IMR-90 (cell line): ENCODE data around the gene RFXANK. TPM values are rescaled to one million over a fixed set of nuclear protein-coding genes. Genes with fewer than 3 reads are reported as not detected.

ENCODE experiments used
- ATAC-seq: fragments of 200-7000 bp; cut with Tn5 transposase; 2 replicates; pipeline ENCODE4 v1.9.1; 2020; ENCODE audit warnings: low read depth, mild to moderate bottlenecking, moderate library complexity
- BruUV-seq: library from RNA; stranded (reverse); fragments of 400-500 nt; replicated peaks from 2 replicates; lab custom pipeline; 2021; lab: Mats Ljungman, UMichigan
- CTCF ChIA-PET: fragments of 300-600 bp; formaldehyde crosslinking; extraction: SDS; loops from one replicate; lab custom pipeline; 2021; ENCODE audit warnings: antibody characterized with exemption; lab: Yijun Ruan, JAX
- POLR2A ChIA-PET: fragments of 300-600 bp; sonication (Branson Sonifier 250); formaldehyde crosslinking; loops from one replicate; lab custom pipeline; 2022; ENCODE audit warnings: antibody characterized with exemption; ENCODE audit not compliant: unreplicated experiment; lab: Charles Lee
- DNase-seq: peaks from one replicate; pipeline ENCODE4 v3.0.0; 2013
- H2AFZ ChIP-seq: replicated peaks from 2 replicates; pipeline ENCODE3; 2013; ENCODE audit warnings: low read length, mild to moderate bottlenecking; ENCODE audit not compliant: poor library complexity
- H2AK5ac ChIP-seq: 2 replicates; pipeline ENCODE4 v1.6.1; 2013; ENCODE audit warnings: low read depth, low read length, inconsistent platforms
- H2AK9ac ChIP-seq: replicated peaks from 2 replicates; pipeline ENCODE3; 2013; ENCODE audit warnings: mild to moderate bottlenecking, low read depth, low read length, moderate library complexity; ENCODE audit not compliant: poor library complexity
- H2BK120ac ChIP-seq: 2 replicates; pipeline ENCODE4 v1.6.1; 2013; ENCODE audit warnings: low read depth, low read length, inconsistent platforms
- H2BK15ac ChIP-seq: 3 replicates; pipeline ENCODE4 v1.6.1; 2013; ENCODE audit warnings: low read depth, low read length, inconsistent platforms
- H2BK20ac ChIP-seq: 2 replicates; pipeline ENCODE4 v1.6.1; 2013; ENCODE audit warnings: low read depth, mild to moderate bottlenecking, inconsistent platforms, low read length, moderate library complexity
- H2BK5ac ChIP-seq: 2 replicates; pipeline ENCODE4 v1.6.1; 2013; ENCODE audit warnings: mild to moderate bottlenecking, low read depth, low read length, inconsistent platforms; ENCODE audit not compliant: poor library complexity, severe bottlenecking
- H3K14ac ChIP-seq: replicated peaks from 2 replicates; pipeline ENCODE4 v1.6.1; 2013; ENCODE audit warnings: low read depth, low read length, inconsistent platforms
- H3K18ac ChIP-seq: 2 replicates; pipeline ENCODE4 v1.6.1; 2013; ENCODE audit warnings: low read depth, low read length, control low read depth
- H3K23ac ChIP-seq: 2 replicates; pipeline ENCODE4 v1.6.1; 2013; ENCODE audit warnings: low read depth, low read length, inconsistent platforms
- H3K27ac ChIP-seq: 2 replicates; pipeline ENCODE4 v1.5.1; 2013; ENCODE audit warnings: mild to moderate bottlenecking, control low read depth, low read length; ENCODE audit not compliant: insufficient read depth
- H3K27me3 ChIP-seq: 2 replicates; pipeline ENCODE4 v1.6.1; 2013; ENCODE audit warnings: low read length; ENCODE audit not compliant: control insufficient read depth, insufficient read depth
- H3K36me3 ChIP-seq: 2 replicates; pipeline ENCODE4 v1.6.1; 2013; ENCODE audit warnings: low read length, mixed read lengths; ENCODE audit not compliant: control insufficient read depth, insufficient read depth
- H3K4ac ChIP-seq: 2 replicates; pipeline ENCODE4 v1.6.1; 2013; ENCODE audit warnings: low read depth, low read length, inconsistent platforms
- H3K4me1 ChIP-seq: 2 replicates; pipeline ENCODE4 v1.6.1; 2013; ENCODE audit warnings: low read length, mixed read lengths; ENCODE audit not compliant: control insufficient read depth, insufficient read depth
- H3K4me2 ChIP-seq: 2 replicates; pipeline ENCODE4 v1.6.1; 2013; ENCODE audit warnings: low read depth, mild to moderate bottlenecking, control low read depth, low read length, moderate library complexity
- H3K4me3 ChIP-seq: 2 replicates; pipeline ENCODE4 v1.5.1; 2013; ENCODE audit warnings: low read depth, mild to moderate bottlenecking, control low read depth, low read length, moderate library complexity; ENCODE audit not compliant: insufficient read depth
- H3K56ac ChIP-seq: 2 replicates; pipeline ENCODE4 v1.6.1; 2013; ENCODE audit warnings: low read length, inconsistent platforms; ENCODE audit not compliant: insufficient read depth; ENCODE audit errors: extremely low read depth
- H3K79me1 ChIP-seq, 2 experiments: 2 replicates each; pipeline ENCODE4 v1.6.1; 2013; ENCODE audit warnings: low read length in 2 of 2, inconsistent platforms in 1 of 2, low read depth in 1 of 2
- H3K9ac ChIP-seq: 2 replicates; pipeline ENCODE4 v1.6.1; 2013; ENCODE audit warnings: low read depth, low read length, control low read depth
- H3K9me1 ChIP-seq: 2 replicates; pipeline ENCODE4 v1.6.1; 2013; ENCODE audit warnings: low read length, inconsistent platforms; ENCODE audit not compliant: insufficient read depth
- H3K9me3 ChIP-seq: 2 replicates; pipeline ENCODE4 v1.6.1; 2013; ENCODE audit warnings: low read length; ENCODE audit not compliant: control insufficient read depth, insufficient read depth
- H4K20me1 ChIP-seq: 2 replicates; pipeline ENCODE4 v1.6.1; 2013; ENCODE audit warnings: low read length, inconsistent platforms; ENCODE audit not compliant: insufficient read depth
- H4K5ac ChIP-seq: 2 replicates; pipeline ENCODE4 v1.6.1; 2013; ENCODE audit warnings: mild to moderate bottlenecking, low read depth, low read length, control low read depth
- H4K8ac ChIP-seq, 2 experiments: 2 replicates each; pipeline ENCODE4 v1.6.1; 2013; ENCODE audit warnings: low read depth in 2 of 2, low read length in 2 of 2, control low read depth in 1 of 2, inconsistent platforms in 1 of 2
- H4K91ac ChIP-seq: 2 replicates; pipeline ENCODE4 v1.6.1; 2013; ENCODE audit warnings: low read depth, low read length, inconsistent platforms; ENCODE audit not compliant: insufficient read depth
- BHLHE40 ChIP-seq: fragments of 150-350 bp; IDR thresholded peaks from 2 replicates; pipeline ENCODE4 v1.6.1; 2016; ENCODE audit warnings: mild to moderate bottlenecking, low read depth, low read length
- CEBPB ChIP-seq: IDR thresholded peaks from 2 replicates; pipeline ENCODE4 v1.6.1; 2012; ENCODE audit warnings: low read depth, low read length, improper control_type of control experiment
- FOS ChIP-seq: fragments of 150-350 bp; IDR thresholded peaks from 2 replicates; pipeline ENCODE4 v1.6.1; 2016; ENCODE audit warnings: low read depth, low read length
- MAFK ChIP-seq: IDR thresholded peaks from 2 replicates; pipeline ENCODE4 v1.6.1; 2012; ENCODE audit warnings: low read depth, low read length, improper control_type of control experiment
- MAZ ChIP-seq: IDR thresholded peaks from 2 replicates; pipeline ENCODE4 v1.6.1; 2012; ENCODE audit warnings: low read depth, mild to moderate bottlenecking, low read length, improper control_type of control experiment, moderate library complexity, borderline replicate concordance
- MXI1 ChIP-seq: IDR thresholded peaks from 2 replicates; pipeline ENCODE4 v1.6.1; 2012; ENCODE audit warnings: low read depth, mild to moderate bottlenecking, low read length, moderate library complexity, borderline replicate concordance
- NFE2L2 ChIP-seq: fragments of 150-350 bp; IDR thresholded peaks from 2 replicates; pipeline ENCODE4 v1.6.1; 2016; ENCODE audit warnings: low read depth, mild to moderate bottlenecking, low read length
- POLR2A ChIP-seq: IDR thresholded peaks from 2 replicates; pipeline ENCODE4 v1.6.1; 2012; ENCODE audit warnings: mild to moderate bottlenecking, low read depth, low read length
- RAD21 ChIP-seq: IDR thresholded peaks from 2 replicates; pipeline ENCODE4 v1.6.1; 2012; ENCODE audit warnings: low read length, improper control_type of control experiment
- RFX5 ChIP-seq: IDR thresholded peaks from 2 replicates; pipeline ENCODE4 v1.8.0; 2012; ENCODE audit warnings: low read depth, mild to moderate bottlenecking, low read length, moderate library complexity
- SMC3 ChIP-seq: fragments of 150-350 bp; IDR thresholded peaks from 2 replicates; pipeline ENCODE4 v1.6.1; 2016; ENCODE audit warnings: low read depth, mild to moderate bottlenecking, antibody characterized with exemption, low read length, moderate library complexity
- WGBS, 2 experiments: methylation state at CpG; one replicate each; pipeline versions ENCODE4 v1.1.5 to v1.1.7; 2013; ENCODE audit warnings: missing lambda C conversion rate in 2 of 2; ENCODE audit not compliant: insufficient read length in 1 of 2; ENCODE audit errors: extremely low coverage in 2 of 2; 5-methylcytosine and 5-hydroxymethylcytosine counted together
- dilution Hi-C: fragments of 300-500 bp; cut with HindIII; formaldehyde crosslinking; loops from one replicate; pipeline ENCODE4 v1.14.3; 2018; ENCODE audit warnings: low sequenced_read_pairs; ENCODE audit not compliant: unreplicated experiment
- in situ Hi-C: fragments of 300-500 bp; cut with MboI; formaldehyde crosslinking; loops from 3 replicates; pipeline ENCODE4 v1.14.3; 2019; ENCODE audit warnings: low sequenced_read_pairs, inconsistent platforms, mixed read lengths
- intact Hi-C: fragments of 100-400 bp; cut with micrococcal nuclease; formaldehyde crosslinking; loops from 2 replicates; pipeline ENCODE4 v1.10.0; 2022
- polyA plus RNA-seq, 3 experiments: library from polyadenylated mRNA; depleted of rRNA; stranded (reverse); fragments of >200 nt; gene quantifications; 2 replicates each; pipeline ENCODE4 v1.2.3, GENCODE V29; 2012; ENCODE audit warnings: low replicate concordance in 1 of 3
- total RNA-seq: library from RNA; depleted of rRNA; stranded (reverse); fragments of >200 nt; gene quantifications from 2 replicates; pipeline ENCODE4 v1.2.3, GENCODE V29; 2012
- TF ChIP-seq, protein P1 (sequence below): conservative IDR thresholded peaks from 2 replicates; pipeline ENCODE4 v1.5.1; 2012; ENCODE audit warnings: mild to moderate bottlenecking, low read depth, low read length, improper control_type of control experiment
- TF ChIP-seq, protein P2 (sequence below): fragments of 150-350 bp; IDR thresholded peaks from 2 replicates; pipeline ENCODE4 v1.6.1; 2016; ENCODE audit warnings: low read depth, mild to moderate bottlenecking, low read length, moderate library complexity, borderline replicate concordance
- TF ChIP-seq, protein P3 (sequence below): fragments of 150-350 bp; IDR thresholded peaks from 2 replicates; pipeline ENCODE4 v1.6.1; 2017; ENCODE audit warnings: mild to moderate bottlenecking, antibody characterized with exemption, low read length, low read depth

Gene RFXANK
- total and polyA plus RNA-seq, 2 of the 4 experiments (the other 2 are of a cell fraction), result 68.3 to 97.8 TPM

DNA sequence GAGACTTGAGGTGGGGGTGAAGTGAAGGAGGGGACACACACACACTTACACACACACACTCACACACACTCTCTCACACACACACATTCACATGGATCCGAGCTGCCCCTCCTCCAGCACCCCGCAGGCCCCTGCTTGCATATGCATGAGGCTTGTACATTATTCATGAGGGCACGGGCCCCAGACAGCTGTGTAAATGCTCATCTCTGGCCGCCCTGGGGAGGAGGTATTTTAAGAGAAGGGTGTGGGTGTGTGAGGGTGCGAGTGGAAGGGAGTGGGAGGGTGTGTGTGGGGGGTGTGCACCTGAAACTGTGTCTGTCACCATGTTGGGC is 22.1 kb downstream of the RFXANK start:
- Histone ChIP-seq H2AK5ac (no peak overlapping the region), H4K91ac (no peak overlapping the region), H3K4me1 (no peaks in the 10 kb centered on the region), H4K8ac (no peak overlapping the region), H3K9me1 (0 out of 2 replicates have a peak, but pooled peaks cover 2% of the 10 kb centered on the region), H2BK20ac (no peak overlapping the region), H3K23ac (no peak overlapping the region), H2BK15ac (no peak overlapping the region), H3K27me3 (peaks cover 29% of the 10 kb centered on the region), H3K9ac (no peak overlapping the region), H2BK120ac (no peak overlapping the region), H3K36me3 (no peaks in the 10 kb centered on the region), H2AK9ac (no peak overlapping the region), H2AFZ (no peak overlapping the region), H3K4ac (no peak overlapping the region), H3K4me3 (no peak overlapping the region), H4K20me1 (peaks cover 6% of the 10 kb centered on the region; the same call in 1 of the 2 replicates), H3K18ac (no peak overlapping the region), H3K4me2 (no peak overlapping the region), H2BK5ac (no peak overlapping the region), H3K27ac (no peak overlapping the region), H3K56ac (no peak overlapping the region), H3K14ac (no peak overlapping the region), H3K9me3 (no peaks in the 10 kb centered on the region), H3K79me1 (no peaks in the 10 kb centered on the region), H4K5ac (no peak overlapping the region)
- CTCF ChIA-PET, result no interaction called here
- no peak for TF ChIP-seq RAD21
- TF ChIP-seq MAZ, result no peak
- no peak for TF ChIP-seq NFE2L2
- TF ChIP-seq FOS, result no peak
- TF ChIP-seq CEBPB, result no peak
- TF ChIP-seq BHLHE40, result no peak
- TF ChIP-seq, protein P1, sequence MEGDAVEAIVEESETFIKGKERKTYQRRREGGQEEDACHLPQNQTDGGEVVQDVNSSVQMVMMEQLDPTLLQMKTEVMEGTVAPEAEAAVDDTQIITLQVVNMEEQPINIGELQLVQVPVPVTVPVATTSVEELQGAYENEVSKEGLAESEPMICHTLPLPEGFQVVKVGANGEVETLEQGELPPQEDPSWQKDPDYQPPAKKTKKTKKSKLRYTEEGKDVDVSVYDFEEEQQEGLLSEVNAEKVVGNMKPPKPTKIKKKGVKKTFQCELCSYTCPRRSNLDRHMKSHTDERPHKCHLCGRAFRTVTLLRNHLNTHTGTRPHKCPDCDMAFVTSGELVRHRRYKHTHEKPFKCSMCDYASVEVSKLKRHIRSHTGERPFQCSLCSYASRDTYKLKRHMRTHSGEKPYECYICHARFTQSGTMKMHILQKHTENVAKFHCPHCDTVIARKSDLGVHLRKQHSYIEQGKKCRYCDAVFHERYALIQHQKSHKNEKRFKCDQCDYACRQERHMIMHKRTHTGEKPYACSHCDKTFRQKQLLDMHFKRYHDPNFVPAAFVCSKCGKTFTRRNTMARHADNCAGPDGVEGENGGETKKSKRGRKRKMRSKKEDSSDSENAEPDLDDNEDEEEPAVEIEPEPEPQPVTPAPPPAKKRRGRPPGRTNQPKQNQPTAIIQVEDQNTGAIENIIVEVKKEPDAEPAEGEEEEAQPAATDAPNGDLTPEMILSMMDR, result no peak
- TF ChIP-seq POLR2A, result no peak
- no peak for TF ChIP-seq MAFK
- TF ChIP-seq MXI1, result no peak
- no peak for TF ChIP-seq SMC3
- TF ChIP-seq RFX5, result no peak
- TF ChIP-seq, protein P2, sequence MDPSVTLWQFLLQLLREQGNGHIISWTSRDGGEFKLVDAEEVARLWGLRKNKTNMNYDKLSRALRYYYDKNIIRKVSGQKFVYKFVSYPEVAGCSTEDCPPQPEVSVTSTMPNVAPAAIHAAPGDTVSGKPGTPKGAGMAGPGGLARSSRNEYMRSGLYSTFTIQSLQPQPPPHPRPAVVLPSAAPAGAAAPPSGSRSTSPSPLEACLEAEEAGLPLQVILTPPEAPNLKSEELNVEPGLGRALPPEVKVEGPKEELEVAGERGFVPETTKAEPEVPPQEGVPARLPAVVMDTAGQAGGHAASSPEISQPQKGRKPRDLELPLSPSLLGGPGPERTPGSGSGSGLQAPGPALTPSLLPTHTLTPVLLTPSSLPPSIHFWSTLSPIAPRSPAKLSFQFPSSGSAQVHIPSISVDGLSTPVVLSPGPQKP, result no peak
- TF ChIP-seq, protein P3, sequence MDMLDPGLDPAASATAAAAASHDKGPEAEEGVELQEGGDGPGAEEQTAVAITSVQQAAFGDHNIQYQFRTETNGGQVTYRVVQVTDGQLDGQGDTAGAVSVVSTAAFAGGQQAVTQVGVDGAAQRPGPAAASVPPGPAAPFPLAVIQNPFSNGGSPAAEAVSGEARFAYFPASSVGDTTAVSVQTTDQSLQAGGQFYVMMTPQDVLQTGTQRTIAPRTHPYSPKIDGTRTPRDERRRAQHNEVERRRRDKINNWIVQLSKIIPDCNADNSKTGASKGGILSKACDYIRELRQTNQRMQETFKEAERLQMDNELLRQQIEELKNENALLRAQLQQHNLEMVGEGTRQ, result no peak
- in situ Hi-C loops, result no loop called here
- POLR2A ChIA-PET, result no interaction called here
- dilution Hi-C loops, result no loop called here
- no TSS peak for BruUV-seq
- ATAC-seq (no peak), DNase-seq (no peak)
- WGBS, 2 experiments, result 6% methylated on average over 2 of the region's 5 CpGs; no CpG with 5 or more reads in 1 of the 2 experiments
- intact Hi-C loops, result no loop called here
